ENCODE data around the gene RAD51AP1. TPM values are rescaled to one million over a fixed set of nuclear protein-coding genes. Genes with fewer than 3 reads are reported as not detected.

RAD51AP1 gene
- total RNA-seq, 1 donor from 2014 or later: 9.3 TPM

- no peak for DNase-seq (ENCODE audit: low read depth)
- Histone ChIP-seq H3K27me3 (ENCODE audit: control insufficient read depth, insufficient read depth, low read length) (no peaks in the 10 kb centered on the region), H3K4me3 (ENCODE audit: low read depth, low read length) (no peak overlapping the region), H3K36me3 (ENCODE audit: control insufficient read depth, insufficient read depth, low read length) (no peaks in the 10 kb centered on the region)
- TF ChIP-seq CTCF (IDR thresholded peaks at IDR 0.05; ENCODE audit: insufficient read depth, low read length, poor library complexity, severe bottlenecking): no peak
Observed at GRCh38 chr12:4588916-4589315, 50.2 kb downstream of the RAD51AP1 start.

DNA sequence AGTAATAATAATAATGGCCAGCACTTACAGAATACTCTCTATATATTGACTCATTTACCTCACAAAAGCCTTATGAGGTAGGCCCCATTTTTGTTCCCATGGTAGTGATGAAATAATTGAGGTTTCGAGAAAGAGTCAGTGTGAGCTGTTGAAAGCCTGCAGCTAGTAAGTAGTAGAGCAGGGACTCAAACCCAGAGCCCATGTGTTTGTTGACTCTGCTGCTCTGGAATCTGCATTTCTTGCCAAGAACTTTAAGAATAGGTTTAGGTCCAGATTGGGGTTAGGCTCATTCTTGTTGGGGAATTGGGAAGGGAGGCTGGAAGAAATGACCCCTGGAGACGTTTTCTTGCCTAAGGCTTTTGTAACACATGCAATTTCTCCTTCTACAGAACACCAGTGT, 51.3 kb downstream of the RAD51AP1 start:
- Histone ChIP-seq H3K36me3 (ENCODE audit: control insufficient read depth, insufficient read depth, low read length) (no peaks in the 10 kb centered on the region), H3K27me3 (ENCODE audit: control insufficient read depth, insufficient read depth, low read length) (no peaks in the 10 kb centered on the region), H3K4me3 (ENCODE audit: low read depth, low read length) (no peak overlapping the region)
- no peak for TF ChIP-seq CTCF (IDR thresholded peaks at IDR 0.05; ENCODE audit: insufficient read depth, low read length, poor library complexity, severe bottlenecking)
- no peak for DNase-seq (ENCODE audit: low read depth)

DNA sequence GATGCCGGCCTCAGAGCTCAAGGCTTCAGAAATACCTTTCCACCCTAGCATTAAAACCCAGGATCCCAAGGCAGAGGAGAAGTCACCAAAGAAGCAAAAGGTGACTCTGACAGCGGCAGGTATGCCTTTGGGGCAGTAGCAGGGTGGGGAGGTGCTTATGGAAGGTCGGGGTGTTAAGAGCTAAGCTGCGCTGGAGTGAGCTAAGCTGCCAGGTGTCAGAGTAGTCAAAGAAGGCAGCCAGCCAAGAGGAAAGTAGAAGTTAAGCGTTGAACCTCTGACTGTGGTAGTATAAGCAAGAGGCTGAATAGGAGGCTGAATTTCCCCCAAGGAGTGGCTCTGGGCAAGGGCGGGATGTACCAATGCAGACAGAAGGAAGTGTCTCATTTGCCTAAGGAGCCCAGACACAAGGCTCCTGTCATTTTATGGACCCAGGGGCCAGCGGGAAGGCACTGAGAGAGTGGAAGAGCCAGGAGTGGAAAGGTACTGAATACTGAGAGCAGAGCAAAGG, 52.5 kb downstream of the RAD51AP1 start:
- Histone ChIP-seq H3K27me3 (ENCODE audit: control insufficient read depth, insufficient read depth, low read length) (no peaks in the 10 kb centered on the region), H3K4me3 (ENCODE audit: low read depth, low read length) (no peak overlapping the region), H3K36me3 (ENCODE audit: control insufficient read depth, insufficient read depth, low read length) (no peaks in the 10 kb centered on the region)
- TF ChIP-seq CTCF (IDR thresholded peaks at IDR 0.05; ENCODE audit: insufficient read depth, low read length, poor library complexity, severe bottlenecking): no peak
- DNase-seq (ENCODE audit: low read depth): no peak

- DNase-seq (ENCODE audit: low read depth): no peak
Observed at GRCh38 chr12:4595881-4596280, 57.2 kb downstream of the RAD51AP1 start.

GRCh38 chr12:4603421-4603820, 64.7 kb downstream of the RAD51AP1 start:
- TF ChIP-seq CTCF (IDR thresholded peaks at IDR 0.05; ENCODE audit: insufficient read depth, low read length, poor library complexity, severe bottlenecking): no peak
- no peak for DNase-seq (ENCODE audit: low read depth)
- no peaks in the 10 kb centered on the region for H3K36me3 ChIP-seq (ENCODE audit: control insufficient read depth, insufficient read depth, low read length)
- no peaks in the 10 kb centered on the region for H3K27me3 ChIP-seq (ENCODE audit: control insufficient read depth, insufficient read depth, low read length)
- no peak overlapping the region for H3K4me3 ChIP-seq (ENCODE audit: low read depth, low read length)

More at GRCh38 chr12:4595881-4596280, 57.2 kb downstream of the RAD51AP1 start:
- no peaks in the 10 kb centered on the region for H3K36me3 ChIP-seq (ENCODE audit: control insufficient read depth, insufficient read depth, low read length)
- no peak for TF ChIP-seq CTCF (IDR thresholded peaks at IDR 0.05; ENCODE audit: insufficient read depth, low read length, poor library complexity, severe bottlenecking)
- no peaks in the 10 kb centered on the region for H3K27me3 ChIP-seq (ENCODE audit: control insufficient read depth, insufficient read depth, low read length)
- H3K4me3 ChIP-seq (ENCODE audit: low read depth, low read length): no peak overlapping the region

- TF ChIP-seq CTCF (IDR thresholded peaks at IDR 0.05; ENCODE audit: insufficient read depth, low read length, poor library complexity, severe bottlenecking): no peak
- no peaks in the 10 kb centered on the region for H3K27me3 ChIP-seq (ENCODE audit: control insufficient read depth, insufficient read depth, low read length)
- no peak for DNase-seq (ENCODE audit: low read depth)
- H3K36me3 ChIP-seq (ENCODE audit: control insufficient read depth, insufficient read depth, low read length): no peaks in the 10 kb centered on the region
- H3K4me3 ChIP-seq (ENCODE audit: low read depth, low read length): no peak overlapping the region
Observed at GRCh38 chr12:4603946-4604345, 65.3 kb downstream of the RAD51AP1 start.
